Activated CD4-positive, alpha-beta memory T cell treated with anti-CD3 and anti-CD28 coated beads for 36 hours (primary cell): ENCODE data around the gene HDGFL2. TPM values are rescaled to one million over a fixed set of nuclear protein-coding genes. Genes with fewer than 3 reads are reported as not detected.
A peak's percentile ranks its signal among the peaks of the same experiment; 100 is the strongest.

Source experiments
- CTCF ChIA-PET: fragments of 350-600 bp; sonication (Branson Sonifier 250); formaldehyde crosslinking; loops from one replicate; lab custom pipeline; 2021; ENCODE audit warnings: antibody characterized with exemption, inconsistent platforms; lab: Charles Lee
- POLR2A ChIA-PET: fragments of 350-600 bp; sonication (Branson Sonifier 250); formaldehyde crosslinking; loops from one replicate; lab custom pipeline; 2021; ENCODE audit warnings: antibody characterized with exemption; lab: Charles Lee
- DNase-seq: peaks from one replicate; pipeline ENCODE4 v3.0.0-alpha.2; 2020
- H3K27ac Mint-ChIP-seq: one replicate; pipeline ENCODE4 v1.8.0; 2021; ENCODE audit warnings: mixed read lengths
- H3K27me3 Mint-ChIP-seq: one replicate; pipeline ENCODE4 v1.8.0; 2021; ENCODE audit warnings: mixed read lengths
- H3K36me3 Mint-ChIP-seq: one replicate; pipeline ENCODE4 v1.8.0; 2021; ENCODE audit warnings: mixed read lengths
- H3K4me1 Mint-ChIP-seq: one replicate; pipeline ENCODE4 v1.8.0; 2021; ENCODE audit warnings: low read depth, mixed read lengths
- H3K4me3 Mint-ChIP-seq: one replicate; pipeline ENCODE4 v1.8.0; 2021; ENCODE audit warnings: mild to moderate bottlenecking, mixed read lengths
- H3K9me3 Mint-ChIP-seq: one replicate; pipeline ENCODE4 v1.8.0; 2021; ENCODE audit warnings: mixed read lengths
- intact Hi-C: fragments of 100-400 bp; cut with micrococcal nuclease; formaldehyde crosslinking; loops from one replicate; pipeline ENCODE4 v1.15.1; 2023
- total RNA-seq, 2 experiments: library from RNA; stranded (reverse); gene quantifications; one replicate each; pipeline ENCODE4 v1.2.3, GENCODE V29; 2021

Gene HDGFL2
- total RNA-seq, 2 experiments from 2014 or later, result 46.0 to 47.7 TPM

- ChIA-PET CTCF (no interaction called here), POLR2A (no interaction called here)
- intact Hi-C loops, result no loop called here
- no peaks in the 10 kb centered on the region for H3K4me1 Mint-ChIP-seq
- H3K27me3 Mint-ChIP-seq, result no peaks in the 10 kb centered on the region
- no peak overlapping the region for H3K27ac Mint-ChIP-seq
- peaks cover 14% of the 10 kb centered on the region for H3K36me3 Mint-ChIP-seq
- H3K4me3 Mint-ChIP-seq, result no peak overlapping the region
- no peak for DNase-seq
- no peaks in the 10 kb centered on the region for H3K9me3 Mint-ChIP-seq
These were observed 24.6 kb upstream of the HDGFL2 start for GRCh38 chr19:4447327-4448146.

- Mint-ChIP-seq H3K9me3 (no peaks in the 10 kb centered on the region), H3K27ac (no peak overlapping the region), H3K4me3 (no peak overlapping the region), H3K27me3 (no peaks in the 10 kb centered on the region), H3K4me1 (no peaks in the 10 kb centered on the region), H3K36me3 (peaks cover 16% of the 10 kb centered on the region)
- no peak for DNase-seq
- CTCF ChIA-PET, result no interaction called here
- intact Hi-C loops, result no loop called here
- POLR2A ChIA-PET, result no interaction called here
These were observed 23.7 kb upstream of the HDGFL2 start for GRCh38 chr19:4448147-4448985.

GRCh38 chr19:4449022-4449638, 23.0 kb upstream of the HDGFL2 start:
- intact Hi-C loops, result no loop called here
- CTCF ChIA-PET, result no interaction called here
- peaks cover 16% of the 10 kb centered on the region for H3K36me3 Mint-ChIP-seq
- no peak for DNase-seq
- H3K4me3 Mint-ChIP-seq, result no peak overlapping the region
- no peaks in the 10 kb centered on the region for H3K27me3 Mint-ChIP-seq
- H3K9me3 Mint-ChIP-seq, result no peaks in the 10 kb centered on the region
- H3K4me1 Mint-ChIP-seq, result no peaks in the 10 kb centered on the region
- no peak overlapping the region for H3K27ac Mint-ChIP-seq
- POLR2A ChIA-PET, result no interaction called here

GRCh38 chr19:4449639-4450028, 22.5 kb upstream of the HDGFL2 start:
- Mint-ChIP-seq H3K36me3 (peaks cover 14% of the 10 kb centered on the region), H3K27me3 (no peaks in the 10 kb centered on the region), H3K9me3 (no peaks in the 10 kb centered on the region), H3K4me3 (no peak overlapping the region), H3K4me1 (no peaks in the 10 kb centered on the region), H3K27ac (no peak overlapping the region)
- ChIA-PET POLR2A (no interaction called here), CTCF (no interaction called here)
- intact Hi-C loops, result no loop called here
- DNase-seq, result no peak

- H3K36me3 Mint-ChIP-seq, result peaks cover 16% of the 10 kb centered on the region
- H3K27me3 Mint-ChIP-seq, result no peaks in the 10 kb centered on the region
- peaks cover 16% of the 10 kb centered on the region for H3K4me1 Mint-ChIP-seq
- no peaks in the 10 kb centered on the region for H3K9me3 Mint-ChIP-seq
- CTCF ChIA-PET, result interaction anchor here (1.2 kb wide), 1 partner anchor 313 kb away, joined by 3 read pairs; no protein-coding TSS in a partner anchor
- POLR2A ChIA-PET, result no interaction called here
- no peak for DNase-seq
- H3K4me3 Mint-ChIP-seq, result no peak overlapping the region
- intact Hi-C loops, result no loop called here
- H3K27ac Mint-ChIP-seq, result no peak overlapping the region
These were observed 19.7 kb upstream of the HDGFL2 start for GRCh38 chr19:4452230-4452990.

GRCh38 chr19:4453232-4454179, 18.6 kb upstream of the HDGFL2 start:
- intact Hi-C loops, result no loop called here
- ChIA-PET CTCF (interaction anchor here (1.2 kb wide), 1 partner anchor 314 kb away, joined by 3 read pairs; no protein-coding TSS in a partner anchor), POLR2A (interaction anchor here (0.6 to 0.9 kb wide), 4 partner anchors 17 to 212 kb away, joined by 3 to 4 read pairs (median 4); no protein-coding TSS in a partner anchor)
- DNase-seq, result no peak
- Mint-ChIP-seq H3K4me3 (no peak overlapping the region), H3K4me1 (peaks cover 19% of the 10 kb centered on the region), H3K36me3 (peaks cover 15% of the 10 kb centered on the region), H3K27ac (no peak overlapping the region), H3K9me3 (no peaks in the 10 kb centered on the region), H3K27me3 (no peaks in the 10 kb centered on the region)

GRCh38 chr19:4454747-4455718, 17.1 kb upstream of the HDGFL2 start:
- ChIA-PET POLR2A (interaction anchor here (0.5 to 1.3 kb wide), 2 partner anchors 16 to 52 kb away, joined by 3 to 6 read pairs; partner anchors contain the start of gene CHAF1A), CTCF (no interaction called here)
- no peak overlapping the region for H3K4me3 Mint-ChIP-seq
- DNase-seq, result no peak
- peaks cover 6% of the 10 kb centered on the region for H3K36me3 Mint-ChIP-seq
- H3K4me1 Mint-ChIP-seq, result peaks cover 19% of the 10 kb centered on the region
- no peak overlapping the region for H3K27ac Mint-ChIP-seq
- no peaks in the 10 kb centered on the region for H3K27me3 Mint-ChIP-seq
- no peaks in the 10 kb centered on the region for H3K9me3 Mint-ChIP-seq
- intact Hi-C loops, result no loop called here

GRCh38 chr19:4455719-4456475, 16.2 kb upstream of the HDGFL2 start:
- intact Hi-C loops, result no loop called here
- POLR2A ChIA-PET, result interaction anchor here (0.5 to 1.3 kb wide), 3 partner anchors 15 to 207 kb away, joined by 3 to 6 read pairs (median 3); partner anchors contain the start of gene CHAF1A
- DNase-seq, result no peak
- no peaks in the 10 kb centered on the region for H3K9me3 Mint-ChIP-seq
- H3K27ac Mint-ChIP-seq, result peak overlapping the region; percentile 81
- H3K4me1 Mint-ChIP-seq, result peaks cover 19% of the 10 kb centered on the region
- peaks cover 4% of the 10 kb centered on the region for H3K36me3 Mint-ChIP-seq
- CTCF ChIA-PET, result no interaction called here
- H3K4me3 Mint-ChIP-seq, result peak overlapping the region; percentile 82
- no peaks in the 10 kb centered on the region for H3K27me3 Mint-ChIP-seq

GRCh38 chr19:4456476-4456842, 15.6 kb upstream of the HDGFL2 start:
- no peaks in the 10 kb centered on the region for H3K9me3 Mint-ChIP-seq
- no peaks in the 10 kb centered on the region for H3K27me3 Mint-ChIP-seq
- ChIA-PET CTCF (no interaction called here), POLR2A (interaction anchor here (1.1 to 2.5 kb wide), 2 partner anchors 15 to 208 kb away, joined by 3 to 14 read pairs; partner anchors contain the start of gene HDGFL2)
- H3K4me3 Mint-ChIP-seq, result peak overlapping the region; percentile 82
- no peak for DNase-seq
- H3K27ac Mint-ChIP-seq, result peak overlapping the region; percentile 81
- H3K4me1 Mint-ChIP-seq, result peaks cover 19% of the 10 kb centered on the region
- H3K36me3 Mint-ChIP-seq, result peaks cover 4% of the 10 kb centered on the region
- intact Hi-C loops, result no loop called here
